GM23248 (cell line): ENCODE data around the gene TMEM204.

ENCODE experiments used
- EZH2 ChIP-seq: fragments of 200-600 bp; sonication (generic); IDR thresholded peaks from 2 replicates; pipeline ENCODE4 v1.6.1; 2018; ENCODE audit warnings: antibody characterized with exemption, mild to moderate bottlenecking; ENCODE audit not compliant: insufficient read depth, poor library complexity, severe bottlenecking
- EZH2phosphoT487 ChIP-seq: fragments of 200-600 bp; sonication (generic); IDR thresholded peaks from 2 replicates; pipeline ENCODE4 v1.6.1; 2018; ENCODE audit warnings: antibody characterized with exemption, moderate library complexity, mild to moderate bottlenecking, low read depth; ENCODE audit not compliant: insufficient read depth

GRCh38 chr16:1533443-1533951, at the start of gene TMEM204:
- TF ChIP-seq EZH2, result no peak
- TF ChIP-seq EZH2phosphoT487, result no peak
